ENCODE measurements around the gene BPIFB2.
"Not testable (repeated sequence)": the region's sequence is repeated elsewhere in the genome, so short reads cannot be mapped to it uniquely, and the experiment has no call there.

Gene BPIFB2

DNA sequence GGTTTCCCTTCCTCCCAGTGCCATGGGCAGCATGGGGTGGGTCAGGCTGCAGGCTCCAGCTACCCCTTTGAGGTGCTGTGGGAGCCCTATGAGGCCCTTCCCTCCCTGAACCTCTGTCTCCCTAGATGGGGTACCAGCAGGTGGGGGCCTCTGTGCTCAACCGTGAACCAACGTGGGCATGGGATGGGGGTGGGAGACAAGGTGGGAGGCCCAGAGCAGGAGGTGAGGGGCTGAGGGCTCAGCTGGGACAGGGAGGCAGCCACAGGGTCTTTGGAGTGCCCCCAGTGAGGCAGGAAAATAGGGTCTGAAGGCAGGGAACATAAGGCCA lies 36.6 kb upstream of the BPIFB2 start:
- DNase-seq: no peak

DNA sequence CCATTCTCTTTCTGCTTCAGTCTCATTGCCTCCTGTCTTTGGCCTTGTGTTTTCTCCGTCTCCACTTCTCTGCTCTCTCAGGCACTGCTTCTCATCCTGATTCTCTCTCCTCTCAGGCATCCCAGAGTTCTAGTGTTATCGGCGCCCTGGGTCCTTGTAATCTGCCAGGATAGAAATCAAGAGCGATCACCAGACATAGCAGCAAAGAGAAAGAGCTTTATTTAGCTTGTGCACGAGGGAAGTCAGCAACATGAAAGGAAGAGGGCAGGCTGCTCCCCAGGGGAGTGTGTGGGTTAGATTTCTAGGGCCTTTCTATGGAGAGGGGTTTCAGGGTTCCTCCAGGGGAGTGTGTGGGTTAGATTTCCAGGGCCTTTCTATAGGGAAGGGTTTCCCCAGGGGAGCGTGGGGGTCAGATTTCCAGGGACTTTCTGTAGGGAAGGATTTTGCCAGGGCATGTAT lies 35.8 kb upstream of the BPIFB2 start:
- peak; percentile 45 for DNase-seq

DNA sequence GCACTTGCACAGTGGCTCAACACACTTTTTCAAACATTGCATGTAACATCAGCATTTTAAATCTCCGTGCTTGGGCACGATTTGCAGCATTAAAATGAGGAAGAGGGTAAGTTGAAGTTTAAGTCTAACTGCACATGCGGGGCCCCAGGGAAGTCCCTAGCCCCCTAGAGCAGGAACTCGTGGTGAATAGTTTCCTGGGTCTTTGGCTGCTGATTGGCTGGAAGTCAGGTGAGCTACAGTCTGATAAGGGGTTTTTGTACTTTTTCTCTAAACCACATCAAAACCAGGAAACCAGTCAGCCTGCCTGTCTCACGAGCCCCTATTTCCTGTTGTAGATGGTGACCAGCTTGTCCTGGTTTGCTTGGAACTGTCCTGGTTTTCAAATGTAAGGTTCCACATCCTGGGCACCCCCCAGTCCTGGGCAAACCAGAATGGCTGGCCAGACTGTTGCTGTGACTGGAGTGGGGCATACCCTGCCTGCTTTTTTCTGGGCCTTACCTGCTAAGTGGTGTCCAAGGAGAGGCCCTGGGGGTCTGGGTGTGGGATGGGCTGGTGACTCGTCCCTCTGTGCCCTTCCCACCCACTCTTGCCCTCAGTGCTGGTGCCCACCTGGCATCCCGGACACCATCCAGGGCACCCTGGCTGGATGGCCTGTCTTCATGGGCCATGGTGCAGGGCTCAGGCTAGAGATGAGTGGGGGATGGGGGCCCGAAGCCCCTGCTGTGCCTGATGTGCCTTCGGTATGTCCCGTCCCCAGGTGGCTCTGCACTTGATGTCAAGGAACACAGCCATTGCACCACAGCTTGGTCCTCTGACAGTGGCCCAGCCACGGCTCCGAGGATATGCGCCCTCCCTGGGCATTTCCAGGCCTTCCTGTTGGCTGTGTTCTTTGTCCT lies 35.1 kb upstream of the BPIFB2 start:
- DNase-seq: peak; percentile 86

DNA sequence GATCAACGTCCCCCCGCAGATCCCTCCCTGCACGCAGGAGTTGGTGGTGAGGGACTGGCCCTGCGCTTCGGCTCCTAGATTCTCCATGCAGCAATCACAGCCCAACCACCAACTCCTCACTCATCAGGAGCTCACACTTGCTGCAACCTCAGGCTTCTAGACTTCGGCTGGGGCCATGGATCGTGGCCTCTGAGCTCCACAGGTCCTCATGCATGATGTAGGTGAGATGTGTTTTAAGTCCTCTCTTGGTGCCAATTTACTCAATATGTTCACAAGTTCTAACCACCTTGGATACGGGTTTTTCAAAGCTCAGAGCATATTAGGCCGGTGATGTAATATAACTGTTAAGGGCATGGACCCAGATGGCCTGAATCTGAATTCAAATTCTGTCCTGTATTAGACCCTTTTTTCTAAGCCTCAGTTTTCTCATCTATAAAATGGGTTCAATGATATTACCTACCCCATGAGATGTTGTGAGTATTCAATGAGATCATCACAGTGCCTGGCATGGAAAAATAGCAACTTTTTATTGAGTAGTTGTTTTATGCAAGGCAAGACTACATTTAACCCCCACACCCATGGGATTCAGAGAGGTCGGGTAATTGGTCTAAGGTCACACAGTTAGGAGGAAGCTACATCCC lies 34.3 kb upstream of the BPIFB2 start:
- DNase-seq: no peak

DNA sequence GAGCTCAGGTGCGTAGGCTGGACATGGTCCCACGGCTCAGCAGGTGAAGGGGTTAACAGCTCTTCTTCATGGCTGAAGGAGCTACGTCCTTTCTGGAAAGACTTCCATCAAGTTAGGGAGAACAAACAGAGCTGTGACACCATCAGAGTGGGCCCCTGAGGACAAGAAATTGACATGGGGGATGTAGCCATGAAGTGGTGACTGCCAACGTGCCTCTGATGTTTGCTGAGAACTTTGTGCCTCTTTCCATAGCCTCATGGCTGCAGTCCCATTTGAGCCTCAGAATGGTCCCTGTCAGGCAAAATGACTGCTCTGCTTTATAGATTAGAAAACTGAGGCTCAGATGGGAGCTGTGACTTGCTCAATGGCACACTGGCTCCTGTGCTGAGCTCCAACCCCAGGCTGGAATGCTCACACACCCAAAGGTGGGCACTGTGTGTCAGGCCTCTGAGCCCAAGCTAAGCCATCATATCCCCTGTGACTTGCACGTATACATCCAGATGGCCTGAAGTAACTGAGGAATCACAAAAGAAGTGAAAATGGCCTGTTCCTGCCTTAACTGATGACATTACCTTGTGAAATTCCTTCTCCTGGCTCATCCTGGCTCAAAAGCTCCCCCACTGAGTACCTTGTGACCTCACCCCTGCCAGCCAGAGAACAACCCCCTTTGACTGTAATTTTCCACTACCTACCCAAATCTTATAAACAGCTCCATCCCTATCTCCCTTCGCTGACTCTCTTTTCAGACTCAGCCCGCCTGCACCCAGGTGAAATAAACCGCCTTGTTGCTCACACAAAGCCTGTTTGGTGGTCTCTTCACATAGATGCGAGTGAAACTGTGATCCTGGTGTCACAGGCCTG lies 33.1 kb upstream of the BPIFB2 start:
- not testable (repeated sequence) for DNase-seq

DNA sequence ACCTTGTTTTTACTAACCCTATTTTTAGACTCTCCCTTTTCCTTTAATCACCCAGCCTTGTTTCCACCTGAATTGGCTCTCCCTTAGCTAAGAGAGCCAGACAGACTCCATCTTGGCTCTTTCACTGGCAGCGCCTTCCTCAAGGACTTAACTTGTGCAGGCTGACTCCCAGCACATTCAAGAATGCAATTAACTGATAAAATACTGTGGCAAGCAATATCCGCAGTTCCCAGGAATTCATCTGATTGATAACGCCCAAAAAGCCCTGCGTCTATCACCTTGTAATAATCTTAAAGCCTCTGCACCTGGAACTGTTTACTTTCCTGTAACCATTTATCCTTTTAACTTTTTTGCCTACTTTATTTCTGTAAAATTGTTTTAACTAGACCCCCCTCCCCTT lies 32.4 kb upstream of the BPIFB2 start:
- not testable (repeated sequence) for DNase-seq

DNA sequence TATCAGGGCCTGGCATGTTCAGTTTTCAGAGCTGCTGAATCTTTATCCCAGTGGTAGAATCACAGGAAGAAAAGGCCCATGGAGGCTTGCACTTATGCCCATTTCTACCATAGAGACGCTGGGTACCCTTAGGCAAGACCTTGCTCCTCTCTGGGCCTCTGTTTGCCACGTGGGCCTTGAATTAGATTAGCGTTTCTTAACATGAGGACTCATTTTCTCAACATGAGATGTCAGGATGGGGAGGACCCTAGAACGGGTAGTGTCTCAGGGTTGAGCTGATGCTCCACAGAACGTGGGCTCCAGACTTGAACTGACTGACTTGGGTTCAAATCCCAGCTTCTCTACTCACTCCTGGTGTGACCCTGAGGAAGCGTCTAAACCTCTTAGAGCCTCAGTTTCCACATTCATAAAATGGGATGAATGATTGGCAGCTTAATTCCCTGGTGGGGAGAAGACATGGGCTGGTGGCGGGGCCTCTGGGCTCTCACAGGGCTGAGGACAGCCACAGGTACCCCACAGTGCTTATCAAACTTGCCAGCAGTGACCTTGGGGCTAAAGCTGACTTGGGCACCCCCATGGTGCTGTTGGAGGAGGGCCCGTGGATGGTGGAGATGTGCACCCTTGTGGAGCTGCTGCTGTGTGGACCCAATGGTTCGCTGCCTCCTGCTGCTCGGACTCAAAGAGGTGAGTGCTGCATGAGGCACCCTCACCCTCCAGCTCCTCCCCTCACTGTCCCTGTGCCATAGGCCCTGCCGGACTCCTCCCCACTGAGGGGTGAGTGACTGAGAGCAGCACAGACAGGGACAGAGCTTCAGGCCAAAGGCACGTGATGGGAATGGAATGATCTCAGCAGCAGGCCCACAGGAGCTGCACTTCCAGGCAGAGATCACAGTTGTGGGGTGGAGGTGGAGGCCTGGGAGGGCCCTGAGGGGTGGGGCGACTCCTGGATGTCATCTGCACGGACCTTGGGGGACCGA lies 31.5 kb upstream of the BPIFB2 start:
- DNase-seq: no peak

DNA sequence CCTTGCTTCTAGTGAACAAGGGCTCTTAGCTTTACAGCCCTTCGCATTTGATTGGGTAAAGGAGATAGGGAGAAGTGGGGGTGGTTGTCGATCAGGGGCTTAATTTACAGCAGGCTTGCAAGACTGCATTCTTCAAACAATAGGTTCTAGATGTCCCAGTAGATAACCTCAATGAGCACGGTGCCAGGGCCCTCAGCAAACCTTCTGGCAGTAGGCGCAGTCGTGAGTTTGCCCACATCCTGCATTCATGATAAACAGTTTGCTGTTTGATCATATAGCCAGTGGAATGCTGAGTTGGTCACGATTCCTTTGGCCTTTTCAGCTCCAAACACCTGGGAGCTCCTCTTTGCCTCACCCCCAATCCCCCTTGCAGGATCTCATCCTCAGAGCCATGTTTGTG lies 30.8 kb upstream of the BPIFB2 start:
- peak; percentile 50 for DNase-seq

DNA sequence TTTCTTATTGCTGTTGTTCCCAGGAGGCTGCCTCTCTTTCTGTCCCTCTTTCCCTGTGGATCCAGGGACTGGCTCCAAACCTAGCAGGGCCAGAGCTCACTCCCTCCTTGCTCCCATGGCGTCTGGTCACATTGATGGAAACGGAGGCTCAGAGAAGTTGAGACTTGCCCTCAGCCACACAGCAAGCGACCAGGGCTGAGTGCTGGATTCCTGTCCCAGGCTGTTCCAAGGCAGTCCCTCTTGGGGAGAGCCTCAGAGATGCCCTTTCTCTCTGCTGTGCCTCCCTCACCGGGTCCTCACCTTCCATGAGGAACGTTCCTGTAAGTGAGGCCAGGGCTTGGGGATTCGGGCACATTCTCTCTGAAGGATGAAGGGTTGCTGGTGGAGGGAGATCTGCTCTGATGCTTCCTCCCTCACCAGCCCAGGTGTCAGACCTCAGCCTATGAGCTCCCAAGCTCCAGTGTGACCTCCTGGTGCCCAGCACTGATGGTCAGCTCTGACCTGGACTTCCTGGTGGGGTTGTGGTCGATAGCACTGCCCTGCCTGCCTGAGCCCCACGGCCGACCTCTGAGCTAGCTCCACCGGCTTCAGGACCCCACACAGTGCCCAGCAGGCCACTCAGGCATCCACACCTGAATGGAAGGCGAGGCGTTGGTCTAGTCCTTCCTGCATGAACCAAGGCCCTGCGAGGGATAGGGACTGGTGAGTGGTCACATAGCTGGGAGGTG lies 30.1 kb upstream of the BPIFB2 start:
- no peak for DNase-seq

DNA sequence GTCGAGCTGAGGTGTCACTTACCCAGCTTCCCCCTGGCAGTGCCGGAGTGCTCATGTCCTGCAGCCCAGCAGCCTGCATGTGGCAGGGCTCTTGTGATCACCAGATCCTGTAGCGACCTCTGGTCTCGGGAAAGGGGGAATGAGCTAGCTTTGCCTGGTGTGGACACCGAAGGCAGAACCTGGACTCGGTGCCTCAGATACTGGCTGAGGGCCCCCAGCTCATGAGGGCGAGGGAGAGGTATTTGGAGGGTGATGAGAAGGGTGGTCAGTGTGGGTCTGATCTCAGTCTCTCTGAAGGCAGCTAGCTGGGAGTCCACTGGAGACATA lies 29.5 kb upstream of the BPIFB2 start:
- no peak for DNase-seq

DNA sequence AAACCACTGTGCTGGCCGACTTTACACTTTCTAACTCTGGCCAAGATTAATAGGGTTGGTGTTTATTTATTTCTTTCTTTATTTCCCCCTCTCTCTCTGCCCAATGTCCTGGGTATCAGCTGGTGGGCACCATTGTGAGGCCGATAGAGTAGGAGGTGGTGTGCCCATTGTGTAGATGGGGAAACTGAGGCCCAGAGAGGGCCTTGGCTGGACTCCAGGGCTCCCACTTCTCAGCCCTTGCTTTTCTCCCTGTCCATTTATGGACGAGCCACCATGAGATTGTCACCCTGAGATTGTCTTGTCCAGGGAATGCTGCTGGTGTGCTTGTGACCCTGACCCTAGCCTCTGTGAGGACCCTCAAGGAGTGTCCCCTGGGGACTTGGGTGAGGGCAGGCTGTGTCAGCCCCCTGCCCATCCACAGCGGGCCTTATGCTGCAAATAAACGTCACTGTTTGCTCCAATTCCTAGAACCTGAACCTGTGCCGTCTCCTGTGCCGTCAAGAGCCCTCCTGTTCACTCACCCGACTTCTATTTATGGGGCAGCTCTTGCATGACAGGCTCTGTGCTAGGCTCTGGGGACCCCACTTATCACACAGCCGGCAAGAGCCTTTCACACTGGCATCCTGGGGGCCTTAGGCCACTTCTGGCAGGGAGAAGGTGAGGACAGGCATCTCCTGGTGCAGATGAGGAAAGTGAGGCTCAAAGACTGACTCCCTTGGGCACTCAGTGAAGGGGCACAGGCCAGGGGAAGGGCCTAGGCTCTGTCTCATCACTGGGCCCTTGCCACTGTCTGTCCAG lies 28.1 kb upstream of the BPIFB2 start:
- no peak for DNase-seq

DNA sequence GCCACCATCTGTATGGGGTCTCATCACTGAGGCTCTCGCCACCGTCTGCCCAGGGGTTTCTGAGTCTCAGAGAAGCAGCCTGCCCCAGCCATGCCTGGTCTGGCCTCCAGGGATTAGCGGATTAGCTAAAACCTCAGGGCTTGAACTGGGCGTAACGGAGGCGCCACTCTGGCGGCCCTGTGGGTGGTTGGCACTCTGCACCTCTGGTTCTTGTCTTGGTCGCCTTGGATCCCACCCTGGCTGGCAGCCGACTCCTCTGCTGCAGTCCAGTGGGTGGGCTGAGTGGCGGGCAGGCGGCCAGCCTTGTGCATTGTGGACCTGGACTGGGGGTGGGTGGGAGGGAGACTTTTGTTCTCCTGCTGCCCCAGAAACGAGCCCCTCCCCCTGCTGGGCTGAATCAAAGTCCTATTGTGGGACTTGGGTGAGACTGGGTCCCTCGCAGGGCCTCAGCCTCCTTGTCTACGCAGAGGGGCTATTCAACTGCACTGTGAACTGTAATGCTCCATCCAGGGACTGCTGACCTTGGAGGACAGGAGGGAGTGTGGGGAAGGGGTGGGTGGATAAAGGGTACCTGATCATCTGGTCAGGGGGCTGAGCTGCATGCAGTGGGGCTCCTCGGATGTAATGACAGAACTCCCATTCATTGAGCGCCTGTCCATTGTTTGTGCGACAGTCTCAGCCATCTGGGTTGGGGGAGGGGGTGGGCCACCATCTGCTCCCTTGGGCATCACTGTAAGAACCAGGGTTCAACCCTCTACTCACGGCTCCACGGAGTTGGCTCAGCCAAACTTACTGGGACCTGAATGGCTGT lies 27.2 kb upstream of the BPIFB2 start:
- no peak for DNase-seq

DNA sequence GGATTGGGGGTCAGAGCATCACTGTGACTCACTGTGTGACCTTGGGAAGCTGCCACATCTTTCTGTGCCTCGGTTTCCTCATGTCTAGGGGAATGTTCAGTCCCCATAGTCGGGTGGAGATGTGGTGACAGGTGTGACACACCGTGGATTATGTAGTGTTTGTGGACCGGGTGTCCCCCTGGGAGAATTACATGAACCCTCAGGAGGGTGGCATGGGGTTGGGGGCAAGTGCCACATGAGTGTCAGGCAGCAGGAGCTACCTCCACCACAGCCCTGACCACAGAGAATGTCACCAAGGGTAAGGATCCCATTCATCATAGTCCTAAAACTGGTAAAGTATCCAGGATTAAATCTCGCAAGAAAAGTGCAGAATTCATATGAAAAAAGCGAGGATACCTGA lies 26.5 kb upstream of the BPIFB2 start:
- no peak for DNase-seq

DNA sequence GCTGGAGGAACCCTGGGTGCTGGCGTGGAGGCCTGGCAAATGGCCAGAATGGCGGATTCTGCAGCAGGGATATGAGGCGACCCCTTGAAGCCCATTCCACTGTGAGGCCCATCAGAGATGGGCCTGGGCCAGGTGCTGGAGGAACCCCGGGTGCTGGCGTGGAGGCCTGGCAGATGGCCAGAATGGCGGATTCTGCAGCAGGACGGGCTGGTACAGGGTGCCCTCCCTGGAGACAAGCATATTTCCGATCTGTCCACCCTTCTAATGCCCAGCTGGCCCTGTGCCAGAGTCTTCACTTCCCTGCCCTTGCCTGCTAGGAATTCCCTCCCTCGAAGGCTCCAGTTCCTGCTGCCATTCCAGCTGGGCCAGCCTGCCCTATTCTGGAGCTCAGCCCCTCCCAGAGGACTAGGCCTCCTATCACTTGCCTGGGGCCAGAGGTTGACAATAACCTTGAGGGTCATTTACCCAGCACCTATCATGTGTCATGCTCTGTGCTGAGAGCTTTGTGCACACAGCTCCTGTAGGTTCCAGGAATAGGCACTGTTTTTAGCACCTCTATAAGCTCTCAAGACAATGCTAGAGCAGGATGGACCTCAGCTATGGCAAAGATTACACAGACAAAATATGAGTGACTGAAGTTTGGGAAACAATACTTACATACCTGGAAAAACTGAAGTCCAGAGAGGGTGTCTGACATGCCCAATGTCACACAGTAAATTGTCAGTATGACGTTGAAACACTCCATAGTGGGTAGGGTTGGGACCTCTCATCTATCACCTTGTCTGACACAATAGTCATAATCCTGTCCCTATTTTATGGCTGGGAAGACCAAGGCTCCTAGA lies 24.7 kb upstream of the BPIFB2 start:
- no peak for DNase-seq

DNA sequence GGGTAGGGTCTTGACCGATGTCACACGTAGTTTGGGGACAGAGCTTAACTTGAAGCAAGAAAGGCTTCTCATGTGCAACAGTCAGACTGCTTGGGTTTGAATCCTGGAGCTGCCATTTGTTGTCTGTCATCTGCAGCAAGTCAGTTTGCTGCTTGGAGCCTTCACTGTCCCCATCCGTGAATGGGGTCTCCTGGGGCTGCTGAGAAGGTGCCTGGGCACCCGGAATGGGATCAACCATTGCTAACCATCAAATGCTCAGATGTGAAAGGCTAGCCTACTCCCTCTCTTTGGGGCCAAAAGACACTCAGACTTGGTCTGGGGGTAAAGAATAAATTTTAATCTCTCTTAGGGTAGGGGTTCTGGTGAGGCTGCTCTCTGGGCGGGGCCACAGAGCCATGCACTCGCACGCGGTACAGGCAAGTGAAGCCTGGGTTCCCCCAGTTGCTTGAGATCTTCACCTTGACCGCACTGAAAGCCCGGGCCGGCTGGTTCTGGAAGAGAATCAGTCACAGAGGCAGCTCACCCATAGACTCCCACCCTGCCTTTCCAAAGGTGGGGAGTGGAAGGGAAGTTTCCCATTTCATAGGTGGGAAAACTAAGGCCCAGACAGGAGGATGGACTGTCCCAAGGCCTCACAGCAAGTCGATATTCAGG lies 23.9 kb upstream of the BPIFB2 start:
- DNase-seq: no peak

DNA sequence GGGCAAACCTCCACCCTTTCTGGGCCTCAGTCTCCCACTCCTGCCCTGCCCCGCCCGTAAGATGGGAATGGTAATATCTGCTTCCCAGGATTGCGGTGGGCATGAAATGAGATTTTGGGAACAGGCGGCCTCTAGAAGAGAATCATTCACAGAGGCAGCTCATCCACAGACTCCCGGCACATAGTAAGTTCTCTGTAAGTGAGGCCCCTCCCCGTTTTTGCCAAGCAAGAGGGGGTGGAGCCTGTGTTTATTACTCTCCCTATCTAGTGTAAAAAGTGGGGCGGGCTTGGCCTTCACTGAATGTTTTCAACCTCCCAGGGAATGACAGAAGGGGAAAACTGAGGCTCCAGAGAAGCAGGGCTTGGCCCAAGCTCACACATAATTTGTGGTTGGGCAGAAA lies 23.3 kb upstream of the BPIFB2 start:
- no peak for DNase-seq

DNA sequence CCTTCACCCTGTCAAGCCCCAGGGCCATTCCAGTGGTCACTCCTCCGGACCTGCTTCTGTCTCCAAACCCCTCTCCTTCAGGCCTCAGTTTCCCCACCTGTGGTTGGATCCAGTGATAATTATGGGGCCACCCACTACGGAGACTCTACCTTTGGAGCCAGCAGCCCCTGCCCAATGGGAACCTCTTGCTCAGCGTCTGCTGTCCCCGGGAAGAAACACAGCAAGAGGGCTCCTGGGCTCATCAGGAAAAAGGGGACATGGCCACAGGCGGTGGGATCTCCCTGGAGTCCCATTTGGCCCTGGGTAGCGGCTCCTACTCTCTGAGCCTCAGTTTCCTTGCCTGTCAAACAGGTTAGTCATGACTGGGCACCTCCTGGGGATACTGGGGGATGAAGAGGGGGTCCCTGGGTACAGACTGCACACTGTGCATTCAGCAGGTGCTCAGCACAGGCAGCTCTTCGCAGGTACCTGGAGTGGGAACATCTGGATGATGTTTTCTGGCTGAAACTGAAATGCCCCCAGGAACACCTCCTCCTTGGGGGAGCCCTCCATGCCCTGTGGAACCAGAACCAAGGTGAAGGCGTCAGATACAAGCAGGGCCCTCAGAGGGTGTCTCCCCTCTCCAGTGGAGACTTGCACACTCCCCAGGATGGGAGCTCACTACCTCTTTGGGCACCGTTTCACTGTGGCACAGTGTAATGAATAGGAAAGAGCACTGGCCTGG lies 22.7 kb upstream of the BPIFB2 start:
- no peak for DNase-seq

DNA sequence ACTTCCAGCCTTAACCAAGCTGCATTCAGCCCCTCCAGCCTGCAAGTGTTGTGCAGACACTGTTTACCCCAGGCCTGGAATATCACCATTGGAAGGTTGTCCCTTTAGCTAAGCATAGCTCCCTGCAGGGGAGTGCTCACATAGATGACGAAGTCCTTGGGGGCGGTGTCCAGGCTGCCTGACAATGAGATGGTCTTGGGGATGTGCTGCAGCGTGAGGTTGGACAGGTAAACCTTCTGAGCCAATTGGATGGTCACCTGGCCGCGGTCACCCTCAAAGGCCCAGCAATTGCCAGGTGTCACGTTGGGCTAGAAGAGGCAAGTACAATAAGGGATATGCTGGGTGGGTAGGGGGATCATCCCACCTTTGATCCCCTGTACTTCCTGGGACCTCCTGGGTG lies 21.9 kb upstream of the BPIFB2 start:
- no peak for DNase-seq

All from CD4-positive, alpha-beta T cell treated with Interleukin-6 for 4 hours (primary cell).